ENCODE results near the gene TEX261. TPM values are rescaled to one million over a fixed set of nuclear protein-coding genes. Genes with fewer than 3 reads are reported as not detected.

TEX261 gene
- total RNA-seq, 1 donor from 2014 or later = 33.0 TPM

DNA sequence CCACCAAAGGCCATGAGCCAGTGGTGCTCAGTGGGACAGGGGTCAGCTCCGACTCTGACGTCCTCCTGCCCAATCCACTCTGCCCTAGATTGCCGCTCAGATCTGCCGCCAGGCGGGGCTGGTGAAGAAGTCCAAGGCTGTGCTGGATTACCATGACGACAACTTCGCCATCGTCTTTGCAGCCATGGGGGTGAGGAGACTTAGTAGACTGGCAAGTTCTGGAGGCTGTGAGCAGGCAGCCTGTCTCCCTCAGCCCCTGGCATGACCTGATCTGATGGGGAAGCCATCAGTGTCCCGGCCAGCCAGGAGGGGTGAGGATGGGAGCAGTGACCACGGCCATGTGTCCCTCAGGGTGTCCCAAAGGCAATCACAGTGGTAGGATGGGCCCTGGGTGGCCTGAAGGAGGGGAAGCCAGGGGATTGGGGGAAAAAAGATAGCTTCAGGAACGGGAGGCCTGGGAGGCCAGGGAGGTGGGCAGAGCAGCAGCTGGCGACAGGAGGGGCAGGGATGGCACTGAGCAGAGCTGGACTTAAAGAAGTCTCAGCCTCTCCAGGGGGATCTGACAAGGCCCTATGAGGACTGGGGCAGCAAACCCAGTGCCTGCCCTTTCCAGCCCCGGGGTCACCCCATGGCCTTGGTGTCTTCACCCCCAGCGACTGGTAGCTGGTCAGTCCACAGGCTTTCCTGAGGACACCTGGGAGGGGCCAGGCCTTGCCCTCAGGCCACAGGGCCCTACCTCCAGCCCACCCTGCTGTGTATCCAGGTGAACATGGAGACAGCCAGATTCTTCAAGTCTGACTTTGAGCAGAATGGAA lies 33.6 kb downstream of the TEX261 start:
- TF ChIP-seq, protein P1, sequence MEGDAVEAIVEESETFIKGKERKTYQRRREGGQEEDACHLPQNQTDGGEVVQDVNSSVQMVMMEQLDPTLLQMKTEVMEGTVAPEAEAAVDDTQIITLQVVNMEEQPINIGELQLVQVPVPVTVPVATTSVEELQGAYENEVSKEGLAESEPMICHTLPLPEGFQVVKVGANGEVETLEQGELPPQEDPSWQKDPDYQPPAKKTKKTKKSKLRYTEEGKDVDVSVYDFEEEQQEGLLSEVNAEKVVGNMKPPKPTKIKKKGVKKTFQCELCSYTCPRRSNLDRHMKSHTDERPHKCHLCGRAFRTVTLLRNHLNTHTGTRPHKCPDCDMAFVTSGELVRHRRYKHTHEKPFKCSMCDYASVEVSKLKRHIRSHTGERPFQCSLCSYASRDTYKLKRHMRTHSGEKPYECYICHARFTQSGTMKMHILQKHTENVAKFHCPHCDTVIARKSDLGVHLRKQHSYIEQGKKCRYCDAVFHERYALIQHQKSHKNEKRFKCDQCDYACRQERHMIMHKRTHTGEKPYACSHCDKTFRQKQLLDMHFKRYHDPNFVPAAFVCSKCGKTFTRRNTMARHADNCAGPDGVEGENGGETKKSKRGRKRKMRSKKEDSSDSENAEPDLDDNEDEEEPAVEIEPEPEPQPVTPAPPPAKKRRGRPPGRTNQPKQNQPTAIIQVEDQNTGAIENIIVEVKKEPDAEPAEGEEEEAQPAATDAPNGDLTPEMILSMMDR (IDR thresholded peaks at IDR 0.05; ENCODE audit: unreplicated experiment) = no peak
- Mint-ChIP-seq H3K27ac (no peak overlapping the region), H3K27me3 (ENCODE audit: low read depth) (peaks cover 89% of the 10 kb centered on the region), H3K9me3 (no peaks in the 10 kb centered on the region), H3K4me1 (peaks cover 5% of the 10 kb centered on the region), H3K4me3 (no peak overlapping the region), H3K36me3 (no peaks in the 10 kb centered on the region)
- DNase-seq (ENCODE audit: low spot score in 2 of 2, unreplicated experiment in 2 of 2) = peak in 1 of 2 experiments; percentile 35

DNA sequence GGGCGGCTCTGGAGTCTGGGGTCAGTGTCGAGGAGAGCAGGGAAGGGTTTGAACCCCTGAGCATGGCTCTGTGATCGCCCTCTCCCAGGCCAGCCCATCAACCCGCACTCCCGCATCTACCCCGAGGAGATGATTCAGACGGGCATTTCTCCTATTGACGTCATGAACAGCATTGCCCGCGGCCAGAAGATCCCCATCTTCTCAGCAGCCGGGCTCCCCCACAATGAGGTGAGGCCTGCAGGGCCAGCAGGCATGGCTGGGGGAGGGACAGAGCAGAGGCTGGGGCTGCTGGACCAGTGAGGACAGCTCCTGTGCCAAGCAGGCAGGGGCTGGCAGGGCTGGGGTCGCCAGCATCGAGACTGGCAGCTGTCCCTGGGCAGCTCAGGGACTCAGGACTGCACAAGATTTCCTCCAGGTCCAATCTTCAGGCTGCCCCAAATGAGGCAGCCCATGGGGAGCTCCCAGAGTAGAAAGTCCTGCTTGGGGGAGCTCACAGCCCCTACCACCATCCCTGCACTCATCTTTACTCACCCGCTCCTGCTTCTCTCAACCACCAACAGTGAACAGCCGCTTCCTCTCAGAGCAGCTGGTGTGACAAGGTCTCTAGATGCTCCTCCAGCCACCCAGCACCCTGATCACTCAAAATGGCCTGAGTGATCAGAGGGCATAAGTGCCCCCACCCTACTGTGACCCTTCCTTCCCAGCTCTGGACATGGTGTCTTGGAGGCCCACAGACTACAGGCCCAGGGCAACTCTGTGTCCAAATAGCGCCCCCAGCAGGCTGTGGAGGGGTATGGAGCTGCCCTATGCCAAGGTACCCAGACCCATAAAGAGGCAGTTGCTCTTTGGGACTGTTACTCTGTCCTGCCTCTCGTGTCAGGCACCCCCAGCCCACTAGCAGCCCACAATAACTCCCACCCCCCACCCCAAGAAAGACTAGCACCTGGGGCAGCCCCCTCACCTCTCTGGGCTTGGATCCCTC lies 34.5 kb downstream of the TEX261 start:
- no peak overlapping the region for H3K27ac Mint-ChIP-seq
- H3K27me3 Mint-ChIP-seq (ENCODE audit: low read depth) = peaks cover 90% of the 10 kb centered on the region
- no peaks in the 10 kb centered on the region for H3K36me3 Mint-ChIP-seq
- no peak overlapping the region for H3K4me3 Mint-ChIP-seq
- peaks cover 3% of the 10 kb centered on the region for H3K4me1 Mint-ChIP-seq
- peak in 1 of 2 experiments; percentile 30 for DNase-seq (ENCODE audit: low spot score in 2 of 2, unreplicated experiment in 2 of 2)
- TF ChIP-seq, protein P1 (IDR thresholded peaks at IDR 0.05; ENCODE audit: unreplicated experiment) = peak; percentile 20
- H3K9me3 Mint-ChIP-seq = no peaks in the 10 kb centered on the region

DNA sequence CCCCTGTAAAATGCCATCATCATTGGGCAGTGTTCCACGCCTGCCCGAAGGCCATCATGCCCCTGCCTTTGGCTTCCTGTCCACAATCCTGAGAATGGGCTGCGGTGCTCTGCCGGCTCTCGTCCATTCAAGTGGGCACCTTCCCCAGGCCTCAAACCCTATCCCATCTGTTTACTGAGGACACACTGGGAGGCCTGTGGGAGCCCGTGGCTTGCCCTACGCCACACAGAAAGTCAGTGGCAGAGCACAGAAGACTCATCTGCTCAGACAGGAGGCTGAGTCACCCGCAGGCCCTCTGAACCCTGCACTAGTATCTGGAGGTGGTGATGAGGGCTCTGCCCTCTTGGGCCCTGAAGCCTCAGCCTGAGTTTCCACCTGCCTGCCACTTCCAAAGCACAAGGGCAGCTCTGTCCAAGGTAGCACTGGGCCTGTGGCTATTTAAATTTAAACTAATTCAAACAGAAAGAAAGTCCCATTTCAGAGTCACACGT lies 35.4 kb downstream of the TEX261 start:
- Mint-ChIP-seq H3K4me1 (no peaks in the 10 kb centered on the region), H3K27ac (no peak overlapping the region), H3K4me3 (no peak overlapping the region), H3K36me3 (no peaks in the 10 kb centered on the region), H3K27me3 (ENCODE audit: low read depth) (peaks cover 90% of the 10 kb centered on the region), H3K9me3 (no peaks in the 10 kb centered on the region)
- peak in 1 of 2 experiments; percentile 10 for DNase-seq (ENCODE audit: low spot score in 2 of 2, unreplicated experiment in 2 of 2)
- TF ChIP-seq, protein P1 (IDR thresholded peaks at IDR 0.05; ENCODE audit: unreplicated experiment) = no peak

DNA sequence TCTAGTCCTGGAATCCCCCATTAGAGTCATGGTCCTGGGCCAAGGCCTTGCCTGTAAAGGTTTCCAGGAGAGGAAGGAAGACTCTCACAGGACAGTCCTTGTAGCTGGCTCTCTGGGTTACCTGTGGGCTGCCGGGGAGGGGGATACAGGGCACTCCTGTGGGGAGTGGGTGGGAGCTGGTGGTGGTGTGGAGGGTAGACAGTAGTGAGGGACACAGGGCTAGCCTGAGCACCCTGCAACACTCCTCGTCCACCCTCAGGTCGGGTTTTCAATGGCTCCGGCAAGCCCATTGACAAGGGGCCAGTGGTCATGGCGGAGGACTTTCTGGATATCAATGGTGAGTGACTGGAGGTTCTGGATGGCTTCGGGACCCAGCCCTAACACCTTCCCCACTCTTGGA lies 35.9 kb downstream of the TEX261 start:
- peak in 1 of 2 experiments; percentile 24 for DNase-seq (ENCODE audit: low spot score in 2 of 2, unreplicated experiment in 2 of 2)
- Mint-ChIP-seq H3K27me3 (ENCODE audit: low read depth) (peaks cover 90% of the 10 kb centered on the region), H3K36me3 (no peaks in the 10 kb centered on the region), H3K27ac (no peak overlapping the region), H3K4me1 (no peaks in the 10 kb centered on the region), H3K4me3 (no peak overlapping the region), H3K9me3 (no peaks in the 10 kb centered on the region)
- TF ChIP-seq, protein P1 (IDR thresholded peaks at IDR 0.05; ENCODE audit: unreplicated experiment) = no peak

DNA sequence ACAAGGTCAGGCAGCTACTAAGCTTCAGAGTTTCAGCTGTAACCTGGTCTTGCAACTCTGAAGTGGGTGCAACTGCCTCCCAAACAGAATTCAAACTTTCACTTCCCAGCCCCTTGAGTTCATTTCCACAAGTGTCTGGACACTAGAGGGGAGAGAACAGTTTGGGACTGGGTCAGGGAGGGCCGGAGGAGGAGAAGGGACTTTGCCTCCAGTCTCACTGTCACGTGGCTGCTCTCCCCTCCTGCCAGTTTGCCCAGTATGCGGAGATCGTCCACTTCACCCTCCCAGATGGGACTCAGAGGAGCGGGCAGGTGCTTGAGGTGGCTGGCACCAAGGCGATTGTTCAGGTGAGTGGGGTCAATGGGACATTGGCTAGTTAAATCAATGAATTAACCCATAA lies 36.9 kb downstream of the TEX261 start:
- H3K36me3 Mint-ChIP-seq = no peaks in the 10 kb centered on the region
- H3K9me3 Mint-ChIP-seq = no peaks in the 10 kb centered on the region
- H3K27me3 Mint-ChIP-seq (ENCODE audit: low read depth) = peaks cover 90% of the 10 kb centered on the region
- H3K4me3 Mint-ChIP-seq = no peak overlapping the region
- TF ChIP-seq, protein P1 (IDR thresholded peaks at IDR 0.05; ENCODE audit: unreplicated experiment) = no peak
- no peak overlapping the region for H3K27ac Mint-ChIP-seq
- DNase-seq (ENCODE audit: low spot score in 2 of 2, unreplicated experiment in 2 of 2) = peak in 1 of 2 experiments; percentile 26
- no peaks in the 10 kb centered on the region for H3K4me1 Mint-ChIP-seq
